ENCODE data around the gene KLF13. TPM values are rescaled to one million over a fixed set of nuclear protein-coding genes. Genes with fewer than 3 reads are reported as not detected.

The KLF13 gene
- total and polyA plus RNA-seq, 7 donors = 18.7 to 71.9 (median 25.0) TPM

DNA sequence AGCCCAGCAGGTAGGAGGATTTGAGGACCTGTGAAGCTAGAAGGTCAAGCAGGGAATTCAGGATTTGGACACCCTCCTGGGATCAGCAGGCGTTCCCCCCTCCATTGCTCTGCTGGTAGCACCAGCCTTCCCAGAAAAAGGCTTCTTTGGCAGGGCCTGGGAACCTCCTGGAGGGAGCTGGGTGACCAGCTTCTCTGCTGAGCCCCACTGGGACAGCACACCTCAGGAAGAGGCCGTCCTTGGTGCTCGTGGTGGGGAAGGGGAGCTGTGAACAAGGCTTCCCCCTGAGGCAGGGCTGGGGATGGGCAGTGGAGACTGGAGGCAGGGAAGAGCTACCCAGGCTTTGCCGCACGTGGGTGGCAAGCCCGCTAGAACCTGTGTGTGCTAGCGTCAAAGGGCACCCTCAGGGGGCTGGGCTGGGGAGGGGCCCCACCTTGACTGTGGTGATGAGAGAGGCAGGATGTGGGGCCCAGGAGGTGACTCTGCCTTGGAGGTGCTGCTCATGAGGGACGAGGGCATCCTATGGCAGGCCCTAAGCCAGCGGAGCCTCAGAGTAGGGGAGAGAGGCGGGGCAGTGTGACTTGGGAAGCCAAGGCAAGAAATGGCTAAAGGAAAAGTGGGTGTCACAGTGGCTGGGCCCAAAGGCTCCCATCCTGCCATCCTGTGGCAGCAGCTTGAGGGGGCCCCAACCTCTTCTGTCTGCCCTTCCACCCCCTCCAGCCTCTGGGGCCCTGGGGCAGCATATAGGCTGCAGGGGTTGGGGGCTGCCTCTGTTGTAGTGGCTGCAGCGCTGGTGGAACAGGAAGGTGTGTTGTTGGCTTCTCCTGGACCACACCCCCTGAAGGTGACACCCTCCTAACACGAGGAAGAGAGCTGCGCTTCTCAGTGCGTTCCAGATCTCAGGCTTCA is 20.7 kb downstream of the KLF13 start:
- TF ChIP-seq EP300 (IDR thresholded peaks at IDR 0.05) (no peak), POLR2A (IDR thresholded peaks at IDR 0.05) (no peak), POLR2AphosphoS5 (IDR thresholded peaks at IDR 0.05) (no peak)
- TF ChIP-seq, protein P1, sequence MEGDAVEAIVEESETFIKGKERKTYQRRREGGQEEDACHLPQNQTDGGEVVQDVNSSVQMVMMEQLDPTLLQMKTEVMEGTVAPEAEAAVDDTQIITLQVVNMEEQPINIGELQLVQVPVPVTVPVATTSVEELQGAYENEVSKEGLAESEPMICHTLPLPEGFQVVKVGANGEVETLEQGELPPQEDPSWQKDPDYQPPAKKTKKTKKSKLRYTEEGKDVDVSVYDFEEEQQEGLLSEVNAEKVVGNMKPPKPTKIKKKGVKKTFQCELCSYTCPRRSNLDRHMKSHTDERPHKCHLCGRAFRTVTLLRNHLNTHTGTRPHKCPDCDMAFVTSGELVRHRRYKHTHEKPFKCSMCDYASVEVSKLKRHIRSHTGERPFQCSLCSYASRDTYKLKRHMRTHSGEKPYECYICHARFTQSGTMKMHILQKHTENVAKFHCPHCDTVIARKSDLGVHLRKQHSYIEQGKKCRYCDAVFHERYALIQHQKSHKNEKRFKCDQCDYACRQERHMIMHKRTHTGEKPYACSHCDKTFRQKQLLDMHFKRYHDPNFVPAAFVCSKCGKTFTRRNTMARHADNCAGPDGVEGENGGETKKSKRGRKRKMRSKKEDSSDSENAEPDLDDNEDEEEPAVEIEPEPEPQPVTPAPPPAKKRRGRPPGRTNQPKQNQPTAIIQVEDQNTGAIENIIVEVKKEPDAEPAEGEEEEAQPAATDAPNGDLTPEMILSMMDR (IDR thresholded peaks at IDR 0.05) = no peak
- WGBS, 2 donors = 59 to 67% methylated on average over 14 of the region's 14 CpGs
- Histone ChIP-seq H3K27me3 (no peaks in the 10 kb centered on the region), H3K36me3 (no peaks in the 10 kb centered on the region), H3K9me3 (no peaks in the 10 kb centered on the region), H3K4me3 (no peak overlapping the region), H3K4me1 (peaks cover 0 to 84% (median 73%) of the 10 kb centered on the region in 4 donors), H3K27ac (peak overlapping the region in 1 of 4 donors; percentile 3)
- no peak for DNase-seq
- intact Hi-C loops (cut with DNase I) = no loop called here

DNA sequence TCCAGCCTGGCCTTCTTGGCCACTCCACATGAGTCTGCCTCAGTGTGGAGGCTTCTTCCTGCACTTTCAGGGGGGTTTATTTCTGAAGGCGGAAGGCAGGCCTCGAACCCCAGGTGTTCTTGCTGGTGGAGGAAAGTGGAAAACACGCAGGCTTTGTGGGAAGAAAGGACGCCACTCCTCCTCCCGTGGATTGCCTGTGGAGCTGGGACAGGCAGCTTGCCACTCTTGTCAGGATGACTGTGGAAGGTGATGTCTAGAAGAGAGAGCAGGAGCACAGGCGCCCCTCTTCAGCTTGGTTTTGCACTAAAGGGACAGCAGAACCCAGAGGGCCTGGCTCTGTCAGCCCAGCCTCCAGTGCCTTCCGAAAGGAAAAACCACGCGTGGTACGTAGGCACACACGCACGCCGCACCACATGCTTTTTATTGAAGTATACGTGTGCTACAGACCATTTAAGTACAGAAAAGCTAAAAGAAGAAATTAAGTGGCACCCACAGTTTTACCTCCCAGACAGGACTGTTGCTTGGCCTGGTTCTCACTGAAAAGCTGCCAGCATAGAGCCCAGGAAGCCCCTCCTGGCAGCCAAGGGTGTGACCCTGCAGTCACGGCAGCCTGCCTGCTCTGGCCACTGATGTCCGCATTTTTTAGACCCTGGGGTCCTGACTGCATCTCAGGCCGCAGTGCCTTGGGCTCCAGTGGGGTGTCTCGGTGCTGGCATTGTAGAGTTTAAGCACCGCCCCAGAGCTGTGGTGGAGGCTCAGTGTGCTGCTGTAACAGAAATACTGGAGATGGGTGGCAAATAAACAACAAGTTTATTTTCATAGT is 21.6 kb downstream of the KLF13 start:
- Histone ChIP-seq H3K9me3 (no peaks in the 10 kb centered on the region), H3K36me3 (no peaks in the 10 kb centered on the region), H3K4me1 (peaks cover 0 to 84% (median 73%) of the 10 kb centered on the region in 4 donors), H3K27ac (no peak overlapping the region), H3K27me3 (no peaks in the 10 kb centered on the region), H3K4me3 (no peak overlapping the region)
- TF ChIP-seq EP300 (IDR thresholded peaks at IDR 0.05) = no peak
- TF ChIP-seq POLR2AphosphoS5 (IDR thresholded peaks at IDR 0.05) = no peak
- no peak for TF ChIP-seq POLR2A (IDR thresholded peaks at IDR 0.05)
- TF ChIP-seq, protein P1 (IDR thresholded peaks at IDR 0.05) = no peak
- intact Hi-C loops (cut with DNase I) = no loop called here
- WGBS, 2 donors = 84 to 87% methylated on average over 19 of the region's 19 CpGs
- DNase-seq = no peak

- intact Hi-C loops (cut with DNase I) = no loop called here
- H3K27me3 ChIP-seq = no peaks in the 10 kb centered on the region
- WGBS, 2 donors = 91 to 93% methylated on average over 13 of the region's 13 CpGs
- DNase-seq = no peak
- TF ChIP-seq POLR2A (IDR thresholded peaks at IDR 0.05) = no peak
- peak in 1 of 4 donors; percentile 21 for TF ChIP-seq POLR2AphosphoS5 (IDR thresholded peaks at IDR 0.05)
- TF ChIP-seq, protein P1 (IDR thresholded peaks at IDR 0.05) = no peak
- no peaks in the 10 kb centered on the region for H3K9me3 ChIP-seq
- H3K4me1 ChIP-seq = peaks cover 0 to 84% (median 73%) of the 10 kb centered on the region in 4 donors
- peak overlapping the region in 3 of 4 donors; percentile 37 to 47 (median 47) for H3K27ac ChIP-seq
- no peaks in the 10 kb centered on the region for H3K36me3 ChIP-seq
- H3K4me3 ChIP-seq = no peak overlapping the region
Measured at GRCh38 chr15:31349233-31350141, 22.9 kb downstream of the KLF13 start.

DNA sequence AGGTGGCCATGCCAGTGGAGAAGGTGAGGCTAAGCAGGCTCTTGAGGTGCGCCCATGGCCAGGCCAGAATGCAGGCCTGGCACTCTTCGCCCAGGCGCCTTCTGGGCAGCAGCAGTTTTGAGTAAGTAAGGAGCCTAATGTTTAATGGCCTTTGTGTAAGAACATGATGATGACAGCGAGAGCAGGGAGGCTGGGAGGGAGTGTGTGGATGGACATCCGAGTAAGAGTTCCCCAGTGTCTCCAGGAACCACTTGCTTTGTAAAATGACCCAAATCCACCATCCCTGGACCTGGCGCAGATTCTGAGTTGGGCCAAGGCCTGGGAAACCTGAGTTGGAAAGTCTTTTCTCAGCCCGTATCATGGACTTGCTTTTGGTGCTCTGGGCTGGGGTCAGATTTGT is 24.1 kb downstream of the KLF13 start:
- Histone ChIP-seq H3K27ac (peak overlapping the region in 2 of 4 donors; percentile 37 to 47), H3K36me3 (no peaks in the 10 kb centered on the region), H3K9me3 (no peaks in the 10 kb centered on the region), H3K27me3 (no peaks in the 10 kb centered on the region), H3K4me1 (peaks cover 0 to 84% (median 70%) of the 10 kb centered on the region in 4 donors), H3K4me3 (no peak overlapping the region)
- 95 to 97% methylated on average over 7 of the region's 7 CpGs for WGBS, 2 donors
- intact Hi-C loops (cut with DNase I) = no loop called here
- TF ChIP-seq POLR2AphosphoS5 (IDR thresholded peaks at IDR 0.05) (no peak), EP300 (IDR thresholded peaks at IDR 0.05) (no peak), POLR2A (IDR thresholded peaks at IDR 0.05) (no peak)
- TF ChIP-seq, protein P1 (IDR thresholded peaks at IDR 0.05) = no peak
- DNase-seq = no peak

Measured in sigmoid colon (tissue), 7 donors.